CD4-positive, alpha-beta T cell treated with Interferon gamma for 1 hour (primary cell): ENCODE results near the gene SMAP1.

ENCODE experiments used
- DNase-seq: peaks from one replicate; pipeline ENCODE4 v3.0.0-alpha.2; 2020

SMAP1 gene

GRCh38 chr6:70903665-70904452, 236.2 kb downstream of the SMAP1 start:
- DNase-seq = no peak

GRCh38 chr6:70905742-70906141, 238.1 kb downstream of the SMAP1 start:
- DNase-seq = no peak
